ENCODE results near the gene GLOD5. TPM values are rescaled to one million over a fixed set of nuclear protein-coding genes. Genes with fewer than 3 reads are reported as not detected.

GLOD5 gene
- polyA plus RNA-seq (ENCODE audit: insufficient read length), result not detected

- no peak for DNase-seq (ENCODE audit: low read depth)
These were observed at the start of gene GLOD5 for GRCh38 chrX:48761674-48762471. Gene GLOD5, plus strand, starts transcription at chrX:48761747. Its CDS starts 44 bp downstream, at chrX:48761791.

DNA sequence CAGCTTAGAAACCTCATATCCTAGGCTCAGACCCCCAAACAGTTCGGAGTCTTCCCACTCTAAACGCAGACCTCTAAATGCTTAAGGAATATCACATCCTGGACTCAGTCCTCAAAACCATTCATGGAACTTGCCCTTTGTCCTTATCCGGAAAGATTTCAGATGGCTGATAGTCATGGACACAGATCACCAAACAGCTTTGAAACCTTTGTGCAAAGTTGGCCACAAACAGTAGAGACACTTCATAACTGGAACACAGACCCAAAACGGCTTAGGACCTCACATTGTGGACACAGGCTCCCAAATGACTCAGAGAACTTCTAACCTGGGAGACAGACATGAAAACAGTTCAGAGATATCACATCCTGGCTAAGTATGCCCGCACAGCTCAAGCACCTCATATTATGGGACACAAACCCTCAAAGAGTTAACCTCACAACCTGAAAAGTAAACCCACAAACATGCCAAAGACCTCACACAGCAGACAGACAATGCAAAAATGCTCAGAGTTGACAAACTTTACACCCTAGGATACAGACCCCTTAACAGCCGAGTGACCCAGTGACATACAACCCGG is 49.5 kb upstream of the GLOD5 start:
- no peak for DNase-seq (ENCODE audit: low read depth)

- DNase-seq (ENCODE audit: low read depth), result no peak
These were observed 47.7 kb upstream of the GLOD5 start for GRCh38 chrX:48713847-48714246.

DNA sequence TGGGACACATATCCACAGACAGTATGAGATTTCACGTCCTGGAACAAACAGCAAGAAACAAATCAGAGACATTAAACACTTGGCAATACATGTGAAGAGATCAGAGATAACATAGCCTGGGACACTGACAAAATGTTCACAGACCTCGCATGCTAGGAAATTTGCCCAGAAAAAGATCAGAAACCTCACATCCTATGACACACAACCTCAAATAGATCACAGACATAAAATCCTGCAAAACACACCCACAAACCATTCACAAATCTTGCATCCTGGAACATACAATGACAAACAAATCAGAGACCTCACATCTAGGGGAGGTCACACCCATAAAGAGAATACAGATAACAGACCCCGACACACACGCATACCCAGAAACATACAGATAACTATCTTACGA is 47.0 kb upstream of the GLOD5 start:
- no peak for DNase-seq (ENCODE audit: low read depth)

DNA sequence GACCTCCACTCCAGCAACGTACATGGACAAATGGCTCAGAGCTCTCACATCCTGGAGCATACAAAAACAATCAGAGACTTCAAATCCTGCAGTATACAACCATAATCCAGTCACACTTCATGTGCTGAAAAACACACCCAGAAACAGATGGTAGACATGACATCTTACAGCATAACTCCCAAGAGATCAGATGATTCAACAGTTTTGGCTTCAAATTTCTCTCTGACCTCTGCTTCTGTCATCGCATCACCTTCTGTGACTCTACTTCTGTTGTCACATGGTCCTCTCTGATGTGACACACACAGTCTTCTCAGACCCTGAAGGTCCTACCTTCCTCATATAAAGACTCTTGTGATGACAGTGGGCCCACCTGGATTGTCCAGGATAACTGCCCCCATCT is 46.5 kb upstream of the GLOD5 start:
- no peak for DNase-seq (ENCODE audit: low read depth)

GRCh38 chrX:48715876-48716502 is 45.6 kb upstream of the GLOD5 start:
- no peak for DNase-seq (ENCODE audit: low read depth)

DNA sequence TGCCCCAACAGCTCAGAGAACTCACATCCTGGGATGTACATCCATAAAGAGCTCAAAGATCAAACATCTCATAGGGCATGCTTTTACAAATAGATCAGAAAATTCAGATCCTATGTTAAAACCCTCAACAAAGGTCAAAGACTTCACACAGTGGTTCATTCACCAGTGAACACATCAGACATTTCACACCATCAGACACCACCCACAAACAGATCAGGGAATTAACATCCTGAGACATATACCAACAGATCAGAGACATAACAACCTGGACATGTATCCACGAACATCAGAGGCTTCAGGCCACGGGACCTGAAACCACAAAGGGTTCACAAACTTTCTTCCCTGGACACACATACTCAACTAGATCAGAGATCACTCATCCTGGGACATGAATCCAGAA is 41.6 kb upstream of the GLOD5 start:
- DNase-seq (ENCODE audit: low read depth), result no peak

- no peak for DNase-seq (ENCODE audit: low read depth)
These were observed 40.8 kb upstream of the GLOD5 start for GRCh38 chrX:48720577-48721250.

DNA sequence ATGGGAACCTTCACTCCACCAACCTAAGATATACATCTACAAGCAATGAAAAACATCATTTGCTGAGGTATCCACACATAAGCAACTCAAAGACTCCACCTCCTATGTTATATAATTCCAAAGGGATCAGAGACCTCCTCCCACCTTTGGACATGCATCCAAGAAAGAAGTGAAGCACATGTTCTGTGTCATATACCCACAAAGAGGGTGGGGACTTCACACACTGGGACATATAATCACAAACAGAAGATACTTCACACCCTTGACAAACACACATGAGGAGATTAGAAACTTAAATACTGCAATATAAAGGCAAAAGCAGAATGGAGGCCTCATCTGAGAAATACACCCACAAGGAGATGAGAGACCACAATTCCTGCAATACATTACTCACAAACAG is 39.6 kb upstream of the GLOD5 start:
- no peak for DNase-seq (ENCODE audit: low read depth)

- DNase-seq (ENCODE audit: low read depth), result no peak
These were observed 35.0 kb upstream of the GLOD5 start for GRCh38 chrX:48726596-48726995.

- no peak for DNase-seq (ENCODE audit: low read depth)
These were observed 32.9 kb upstream of the GLOD5 start for GRCh38 chrX:48728653-48729052.

GRCh38 chrX:48736303-48736702 is 25.2 kb upstream of the GLOD5 start:
- no peak for DNase-seq (ENCODE audit: low read depth)

DNA sequence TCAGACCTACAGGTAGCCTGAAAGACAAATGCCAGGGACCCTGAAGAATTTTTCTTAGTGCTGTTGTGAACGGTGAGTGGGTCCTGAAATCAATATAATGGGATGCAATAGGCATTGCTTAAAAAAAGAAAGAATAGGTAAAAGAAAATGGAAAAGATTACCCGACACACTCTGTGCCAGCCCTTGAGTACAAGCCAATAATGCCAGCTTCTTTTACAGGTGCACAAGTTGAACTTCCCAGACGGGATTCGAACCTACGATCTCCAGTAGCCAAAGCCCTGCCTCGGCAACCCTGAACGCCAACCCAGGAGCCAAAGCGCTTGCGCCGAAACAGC is 24.7 kb upstream of the GLOD5 start:
- DNase-seq (ENCODE audit: low read depth), result no peak

DNA sequence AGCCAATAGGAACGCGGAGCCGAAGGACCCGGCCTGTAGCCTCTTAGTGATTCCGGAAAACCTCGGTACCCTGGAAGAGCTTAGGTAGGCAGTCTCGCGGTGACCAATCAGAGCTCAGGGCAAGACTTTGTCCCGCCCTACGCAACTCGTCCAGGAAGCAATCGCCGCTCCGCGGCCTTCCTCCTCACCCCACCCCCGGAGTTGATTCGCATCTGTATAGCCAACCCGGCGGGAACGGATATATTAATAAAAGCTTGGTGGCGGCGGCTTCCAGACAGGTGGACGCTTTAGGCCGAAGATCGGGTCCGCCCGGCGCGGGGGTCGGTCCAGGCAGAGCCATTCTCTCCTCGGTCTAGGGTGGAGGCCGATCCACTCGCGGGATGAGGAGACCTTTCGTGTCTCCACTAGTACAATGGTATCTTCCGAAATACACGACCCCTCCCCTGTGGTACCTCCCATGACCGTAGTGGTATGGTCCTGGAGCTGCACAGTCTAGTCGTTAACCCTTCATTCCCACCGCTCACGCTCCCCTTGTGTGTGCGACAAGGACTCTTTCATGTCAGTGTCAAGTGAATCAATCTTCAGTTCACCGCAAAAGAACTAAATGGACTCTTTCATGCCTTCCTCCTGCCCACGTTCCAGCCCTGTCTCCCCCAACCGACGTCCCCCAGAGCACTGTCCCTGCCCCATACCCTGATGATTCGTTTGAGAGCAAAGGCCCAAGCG is 24.2 kb upstream of the GLOD5 start:
- DNase-seq (ENCODE audit: low read depth), result peak; percentile 95

GRCh38 chrX:48737940-48738339 is 23.6 kb upstream of the GLOD5 start:
- DNase-seq (ENCODE audit: low read depth), result no peak

- DNase-seq (ENCODE audit: low read depth), result no peak
These were observed 19.7 kb upstream of the GLOD5 start for GRCh38 chrX:48741834-48742233.

DNA sequence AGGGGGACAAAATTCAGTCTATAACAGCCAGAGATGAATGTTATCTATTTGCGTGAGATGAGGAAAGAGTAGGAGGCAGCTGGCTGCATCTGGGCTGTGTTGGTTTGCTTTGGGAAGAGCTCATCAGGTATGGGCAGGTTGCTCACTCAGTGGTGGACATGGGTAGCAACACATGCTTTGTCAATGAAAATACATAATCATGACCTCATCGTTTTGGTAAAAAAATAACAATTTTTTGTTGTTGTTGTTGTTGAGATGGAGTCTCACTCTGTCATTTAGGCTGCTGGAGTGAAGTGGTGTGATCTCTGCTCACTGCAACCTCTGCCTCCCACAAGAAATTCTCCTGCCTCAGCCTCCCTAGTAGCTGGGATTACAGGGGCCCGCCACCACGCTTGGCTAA is 16.3 kb upstream of the GLOD5 start:
- no peak for DNase-seq (ENCODE audit: low read depth)

- no peak for DNase-seq (ENCODE audit: low read depth)
These were observed 14.0 kb upstream of the GLOD5 start for GRCh38 chrX:48747415-48748016.

DNA sequence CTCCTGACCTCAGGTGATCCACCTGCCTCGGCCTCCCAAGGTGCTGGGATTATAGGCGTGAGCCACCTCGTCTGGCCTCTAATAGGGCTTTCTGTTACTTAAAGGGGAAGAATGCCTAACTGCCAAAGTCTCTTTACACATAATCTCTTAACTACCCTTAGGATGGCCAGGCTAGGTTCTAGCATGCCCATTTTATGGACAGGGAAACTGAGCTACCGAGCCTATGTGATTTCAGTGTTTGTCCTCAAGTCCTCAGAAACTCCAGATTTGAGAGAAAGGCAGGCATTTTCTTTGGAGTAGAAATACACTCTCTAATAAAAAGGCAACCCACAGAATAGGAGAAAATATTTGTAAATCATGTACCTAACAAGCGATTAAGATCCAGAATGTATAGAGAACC is 12.4 kb upstream of the GLOD5 start:
- DNase-seq (ENCODE audit: low read depth), result no peak

GRCh38 chrX:48751343-48751742 is 10.2 kb upstream of the GLOD5 start:
- DNase-seq (ENCODE audit: low read depth), result no peak

DNA sequence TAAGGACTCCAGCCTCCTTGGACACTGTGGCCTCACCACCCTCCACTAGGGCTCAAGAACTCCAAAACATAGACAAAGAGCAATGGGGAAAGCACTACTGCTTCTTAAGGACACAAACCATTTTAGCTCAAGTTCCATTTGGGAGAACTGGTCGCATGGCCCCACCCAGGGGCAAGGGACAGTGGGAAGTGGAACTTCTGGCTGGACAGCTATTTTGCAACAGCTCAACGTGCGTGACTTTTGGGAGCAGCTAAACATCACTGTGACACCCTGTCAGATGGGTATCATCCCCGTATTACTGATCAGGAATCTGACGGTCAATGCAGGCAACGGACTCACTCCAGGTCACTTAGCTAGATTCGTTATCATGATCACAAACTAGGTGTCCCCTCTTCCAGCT is 9.0 kb upstream of the GLOD5 start:
- no peak for DNase-seq (ENCODE audit: low read depth)
